ENCODE results near the gene SPDYE16. TPM values are rescaled to one million over a fixed set of nuclear protein-coding genes. Genes with fewer than 3 reads are reported as not detected.
"Not testable (repeated sequence)": the region's sequence is repeated elsewhere in the genome, so short reads cannot be mapped to it uniquely, and the experiment has no call there.

The SPDYE16 gene
- total RNA-seq, 3 donors from 2014 or later: 0.73 TPM; not detected in 2

DNA sequence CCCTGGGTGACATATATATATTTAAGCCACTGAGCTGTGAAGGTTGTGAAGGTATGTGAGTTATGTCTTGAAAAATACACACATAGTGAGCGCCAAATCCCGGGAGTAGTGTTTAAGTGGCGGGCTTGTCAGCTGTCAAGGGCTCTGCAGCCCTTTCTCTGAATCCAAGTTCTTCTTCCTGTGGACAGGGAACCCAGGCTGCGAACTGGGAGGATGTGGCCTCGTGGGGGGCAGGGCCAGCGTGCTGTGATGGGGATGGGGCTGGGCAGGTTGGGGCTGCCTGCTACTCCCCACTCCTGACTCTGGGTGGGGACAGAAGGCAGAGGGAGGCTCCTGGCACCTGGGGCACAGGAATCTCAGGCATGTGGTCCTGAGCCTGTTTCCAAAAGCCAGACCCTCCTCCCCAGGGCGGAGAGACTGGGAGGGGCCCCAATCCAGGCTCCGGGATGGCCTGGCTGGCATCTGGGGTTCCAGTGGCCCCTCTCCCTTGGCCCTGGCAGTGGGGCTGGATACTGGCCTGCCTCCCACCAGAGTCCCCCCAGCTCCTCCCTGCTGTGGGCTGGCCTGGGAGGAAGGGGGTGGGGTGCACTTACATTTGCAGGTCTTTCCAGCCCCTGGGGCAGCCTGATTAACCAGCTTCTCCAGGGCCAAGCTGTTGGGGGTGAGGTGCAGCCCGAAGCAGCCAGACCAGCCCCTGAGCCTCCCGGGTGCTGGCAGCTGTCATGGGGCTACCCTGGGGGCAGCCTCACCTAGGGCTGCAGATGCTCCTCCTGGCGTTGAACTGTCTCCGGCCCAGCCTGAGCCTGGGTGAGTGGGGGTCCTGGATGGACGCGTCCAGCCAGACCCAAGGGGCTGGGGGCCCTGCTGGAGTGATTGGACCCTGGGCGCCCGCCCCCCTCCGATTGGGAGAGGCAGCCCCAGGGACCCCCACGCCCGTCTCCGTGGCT is 32.9 kb downstream of the SPDYE16 start, which contains the start of gene UPK3B:
TSS of gene UPK3B (plus strand) at position 622 of the 947 bp plus-strand sequence. CDS start at position 723, 101 bp downstream.
- no peaks in the 10 kb centered on the region for H3K9me3 ChIP-seq
- H3K4me3 ChIP-seq: no peak within 1 kb of the TSS
- no peaks in the 10 kb centered on the region for H3K27me3 ChIP-seq
- H3K36me3 ChIP-seq: no peaks in the 10 kb centered on the region
- no peaks in the 10 kb centered on the region for H3K4me1 ChIP-seq
- no peak for TF ChIP-seq POLR2A (IDR thresholded peaks at IDR 0.05)
- no peak for TF ChIP-seq POLR2AphosphoS5 (IDR thresholded peaks at IDR 0.05)
- TF ChIP-seq, protein P1, sequence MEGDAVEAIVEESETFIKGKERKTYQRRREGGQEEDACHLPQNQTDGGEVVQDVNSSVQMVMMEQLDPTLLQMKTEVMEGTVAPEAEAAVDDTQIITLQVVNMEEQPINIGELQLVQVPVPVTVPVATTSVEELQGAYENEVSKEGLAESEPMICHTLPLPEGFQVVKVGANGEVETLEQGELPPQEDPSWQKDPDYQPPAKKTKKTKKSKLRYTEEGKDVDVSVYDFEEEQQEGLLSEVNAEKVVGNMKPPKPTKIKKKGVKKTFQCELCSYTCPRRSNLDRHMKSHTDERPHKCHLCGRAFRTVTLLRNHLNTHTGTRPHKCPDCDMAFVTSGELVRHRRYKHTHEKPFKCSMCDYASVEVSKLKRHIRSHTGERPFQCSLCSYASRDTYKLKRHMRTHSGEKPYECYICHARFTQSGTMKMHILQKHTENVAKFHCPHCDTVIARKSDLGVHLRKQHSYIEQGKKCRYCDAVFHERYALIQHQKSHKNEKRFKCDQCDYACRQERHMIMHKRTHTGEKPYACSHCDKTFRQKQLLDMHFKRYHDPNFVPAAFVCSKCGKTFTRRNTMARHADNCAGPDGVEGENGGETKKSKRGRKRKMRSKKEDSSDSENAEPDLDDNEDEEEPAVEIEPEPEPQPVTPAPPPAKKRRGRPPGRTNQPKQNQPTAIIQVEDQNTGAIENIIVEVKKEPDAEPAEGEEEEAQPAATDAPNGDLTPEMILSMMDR (IDR thresholded peaks at IDR 0.05): no peak
- H3K27ac ChIP-seq: peak within 1 kb of the TSS in 1 of 2 donors; percentile 25
- no peak for DNase-seq (ENCODE audit: low spot score in 2 of 2)
- intact Hi-C loops (cut with DNase I; ENCODE audit: low total_unique reads): no loop called here

GRCh38 chr7:76507723-76508406 is 35.2 kb downstream of the SPDYE16 start:
- H3K9me3 ChIP-seq: no peaks in the 10 kb centered on the region
- no peak overlapping the region for H3K4me3 ChIP-seq
- intact Hi-C loops (cut with DNase I; ENCODE audit: low total_unique reads): no loop called here
- no peaks in the 10 kb centered on the region for H3K4me1 ChIP-seq
- no peaks in the 10 kb centered on the region for H3K36me3 ChIP-seq
- no peak for TF ChIP-seq POLR2AphosphoS5 (IDR thresholded peaks at IDR 0.05)
- TF ChIP-seq, protein P1 (IDR thresholded peaks at IDR 0.05): no peak
- no peak for DNase-seq (ENCODE audit: low spot score in 2 of 2)
- H3K27me3 ChIP-seq: no peaks in the 10 kb centered on the region
- no peak overlapping the region for H3K27ac ChIP-seq

GRCh38 chr7:76506643-76507042 is 36.5 kb downstream of the SPDYE16 start:
- DNase-seq (ENCODE audit: low spot score in 2 of 2); H3K9me3 ChIP-seq; H3K36me3 ChIP-seq; H3K27ac ChIP-seq; H3K4me1 ChIP-seq; intact Hi-C loops (cut with DNase I; ENCODE audit: low total_unique reads); H3K4me3 ChIP-seq; H3K27me3 ChIP-seq: not testable (repeated sequence)

GRCh38 chr7:76506081-76506440 is 37.0 kb downstream of the SPDYE16 start:
- H3K4me1 ChIP-seq: no peaks in the 10 kb centered on the region
- no peak overlapping the region for H3K4me3 ChIP-seq
- H3K9me3 ChIP-seq: no peaks in the 10 kb centered on the region
- H3K27me3 ChIP-seq: no peaks in the 10 kb centered on the region
- intact Hi-C loops (cut with DNase I; ENCODE audit: low total_unique reads): no loop called here
- TF ChIP-seq POLR2AphosphoS5 (IDR thresholded peaks at IDR 0.05) (no peak), POLR2A (IDR thresholded peaks at IDR 0.05) (no peak)
- TF ChIP-seq, protein P1 (IDR thresholded peaks at IDR 0.05): no peak
- H3K36me3 ChIP-seq: no peaks in the 10 kb centered on the region
- no peak for DNase-seq (ENCODE audit: low spot score in 2 of 2)
- no peak overlapping the region for H3K27ac ChIP-seq

DNA sequence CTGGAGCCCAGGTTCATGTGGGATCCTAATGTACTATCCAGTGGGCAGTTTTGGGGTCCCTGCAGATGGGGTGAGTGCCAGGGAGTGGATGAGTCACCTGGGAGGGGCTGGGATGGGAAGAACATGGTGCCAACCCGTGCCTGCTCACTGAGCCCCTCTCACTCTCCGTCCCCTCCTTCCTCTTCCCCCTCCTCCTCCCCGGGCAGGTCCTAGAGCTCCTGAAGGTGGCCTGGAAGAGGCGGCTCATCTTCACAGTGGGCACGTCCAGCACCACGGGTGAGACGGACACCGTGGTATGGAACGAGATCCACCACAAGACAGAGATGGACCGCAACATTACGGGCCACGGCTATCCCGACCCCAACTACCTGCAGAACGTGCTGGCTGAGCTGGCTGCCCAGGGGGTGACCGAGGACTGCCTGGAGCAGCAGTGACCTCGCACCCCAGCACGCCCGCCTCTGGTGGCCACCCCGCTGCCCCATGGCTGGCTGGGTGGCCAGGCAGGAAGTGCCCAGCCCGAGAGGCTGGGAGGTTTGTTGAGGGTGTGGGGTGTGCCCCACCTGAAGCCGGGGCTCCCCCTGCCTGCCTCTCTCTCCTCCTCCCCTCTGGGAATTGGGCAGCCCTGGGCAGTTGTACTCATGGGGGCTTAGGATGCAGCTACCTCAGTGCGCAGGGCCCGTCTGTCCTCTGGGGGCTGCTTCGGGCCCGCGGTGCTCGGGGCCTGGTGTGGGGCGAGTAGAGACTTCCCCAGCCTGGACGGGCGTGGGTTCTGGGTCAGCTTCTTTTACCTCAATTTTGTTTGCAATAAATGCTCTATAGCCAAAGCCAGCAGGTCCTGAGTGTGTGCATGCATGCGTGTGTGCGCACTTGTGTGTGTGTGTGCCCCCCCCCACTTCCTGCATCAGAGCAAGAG is 37.7 kb downstream of the SPDYE16 start:
- intact Hi-C loops (cut with DNase I; ENCODE audit: low total_unique reads): no loop called here
- no peaks in the 10 kb centered on the region for H3K4me1 ChIP-seq
- TF ChIP-seq POLR2A (IDR thresholded peaks at IDR 0.05) (no peak), POLR2AphosphoS5 (IDR thresholded peaks at IDR 0.05) (no peak)
- TF ChIP-seq, protein P1 (IDR thresholded peaks at IDR 0.05): no peak
- H3K4me3 ChIP-seq: no peak overlapping the region
- DNase-seq (ENCODE audit: low spot score in 2 of 2): no peak
- H3K36me3 ChIP-seq: no peaks in the 10 kb centered on the region
- H3K27ac ChIP-seq: no peak overlapping the region
- H3K9me3 ChIP-seq: no peaks in the 10 kb centered on the region
- H3K27me3 ChIP-seq: no peaks in the 10 kb centered on the region

- DNase-seq (ENCODE audit: low spot score in 2 of 2); H3K4me1 ChIP-seq; H3K4me3 ChIP-seq; intact Hi-C loops (cut with DNase I; ENCODE audit: low total_unique reads); H3K27me3 ChIP-seq; H3K36me3 ChIP-seq; H3K27ac ChIP-seq; H3K9me3 ChIP-seq: not testable (repeated sequence)
Measured at GRCh38 chr7:76504351-76505167, 38.5 kb downstream of the SPDYE16 start.

GRCh38 chr7:76503244-76503643 is 39.9 kb downstream of the SPDYE16 start:
- H3K36me3 ChIP-seq; H3K4me3 ChIP-seq; H3K4me1 ChIP-seq; H3K9me3 ChIP-seq; H3K27ac ChIP-seq; intact Hi-C loops (cut with DNase I; ENCODE audit: low total_unique reads); H3K27me3 ChIP-seq; DNase-seq (ENCODE audit: low spot score in 2 of 2): not testable (repeated sequence)
